Measurements from ENCODE around the gene ARMH4. TPM values are rescaled to one million over a fixed set of nuclear protein-coding genes. Genes with fewer than 3 reads are reported as not detected.

The ARMH4 gene, protein sequence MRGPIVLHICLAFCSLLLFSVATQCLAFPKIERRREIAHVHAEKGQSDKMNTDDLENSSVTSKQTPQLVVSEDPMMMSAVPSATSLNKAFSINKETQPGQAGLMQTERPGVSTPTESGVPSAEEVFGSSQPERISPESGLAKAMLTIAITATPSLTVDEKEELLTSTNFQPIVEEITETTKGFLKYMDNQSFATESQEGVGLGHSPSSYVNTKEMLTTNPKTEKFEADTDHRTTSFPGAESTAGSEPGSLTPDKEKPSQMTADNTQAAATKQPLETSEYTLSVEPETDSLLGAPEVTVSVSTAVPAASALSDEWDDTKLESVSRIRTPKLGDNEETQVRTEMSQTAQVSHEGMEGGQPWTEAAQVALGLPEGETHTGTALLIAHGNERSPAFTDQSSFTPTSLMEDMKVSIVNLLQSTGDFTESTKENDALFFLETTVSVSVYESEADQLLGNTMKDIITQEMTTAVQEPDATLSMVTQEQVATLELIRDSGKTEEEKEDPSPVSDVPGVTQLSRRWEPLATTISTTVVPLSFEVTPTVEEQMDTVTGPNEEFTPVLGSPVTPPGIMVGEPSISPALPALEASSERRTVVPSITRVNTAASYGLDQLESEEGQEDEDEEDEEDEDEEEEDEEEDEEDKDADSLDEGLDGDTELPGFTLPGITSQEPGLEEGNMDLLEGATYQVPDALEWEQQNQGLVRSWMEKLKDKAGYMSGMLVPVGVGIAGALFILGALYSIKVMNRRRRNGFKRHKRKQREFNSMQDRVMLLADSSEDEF
- 1.6 and 3.9 TPM in 2 replicates for total RNA-seq

DNA sequence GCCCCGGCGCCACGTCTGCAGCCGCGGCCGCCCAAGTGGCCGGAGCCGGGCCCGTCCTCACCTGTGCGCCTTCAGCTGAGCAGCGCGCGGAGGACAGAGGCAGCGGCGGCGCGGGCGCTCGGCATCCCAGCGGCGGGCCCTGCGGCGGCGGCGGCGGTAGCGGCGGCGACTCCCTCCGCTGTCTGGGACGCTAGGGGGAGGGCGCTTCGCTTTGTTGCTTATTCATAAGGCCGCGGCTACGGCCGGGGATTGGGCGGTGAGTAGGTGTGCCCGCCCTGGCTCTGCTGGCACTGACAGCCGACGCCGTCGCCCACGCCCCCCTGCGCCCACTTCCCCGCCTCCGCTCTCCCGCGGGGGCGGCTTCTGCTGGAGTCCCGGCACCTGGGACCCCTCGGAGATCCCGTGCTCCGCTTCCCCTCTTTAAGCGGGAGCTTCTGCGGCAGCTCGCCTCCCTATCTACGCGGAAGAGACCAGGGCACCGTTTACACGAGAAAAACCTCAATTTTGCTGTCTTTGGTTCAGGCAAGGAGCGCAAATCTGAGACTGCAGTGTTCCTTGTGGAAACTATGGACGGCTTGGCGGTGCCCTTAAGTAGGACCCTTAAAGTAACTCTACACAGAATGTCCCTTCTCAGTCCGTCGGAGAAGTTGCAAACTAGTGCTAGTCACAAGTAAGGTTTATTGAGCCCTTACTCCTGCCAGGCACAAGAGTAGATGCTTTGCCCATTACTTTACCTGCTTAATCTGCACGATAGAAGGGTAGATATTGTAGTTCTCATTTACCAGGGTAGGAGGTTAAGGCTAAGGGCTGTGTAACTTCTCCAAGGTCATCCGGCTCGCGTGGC is at the start of gene ARMH4:
TSS of gene ARMH4 (minus strand) at position 200 of the 844 bp plus-strand sequence. CDS start 12,855 bp downstream, outside the sequence.

DNA sequence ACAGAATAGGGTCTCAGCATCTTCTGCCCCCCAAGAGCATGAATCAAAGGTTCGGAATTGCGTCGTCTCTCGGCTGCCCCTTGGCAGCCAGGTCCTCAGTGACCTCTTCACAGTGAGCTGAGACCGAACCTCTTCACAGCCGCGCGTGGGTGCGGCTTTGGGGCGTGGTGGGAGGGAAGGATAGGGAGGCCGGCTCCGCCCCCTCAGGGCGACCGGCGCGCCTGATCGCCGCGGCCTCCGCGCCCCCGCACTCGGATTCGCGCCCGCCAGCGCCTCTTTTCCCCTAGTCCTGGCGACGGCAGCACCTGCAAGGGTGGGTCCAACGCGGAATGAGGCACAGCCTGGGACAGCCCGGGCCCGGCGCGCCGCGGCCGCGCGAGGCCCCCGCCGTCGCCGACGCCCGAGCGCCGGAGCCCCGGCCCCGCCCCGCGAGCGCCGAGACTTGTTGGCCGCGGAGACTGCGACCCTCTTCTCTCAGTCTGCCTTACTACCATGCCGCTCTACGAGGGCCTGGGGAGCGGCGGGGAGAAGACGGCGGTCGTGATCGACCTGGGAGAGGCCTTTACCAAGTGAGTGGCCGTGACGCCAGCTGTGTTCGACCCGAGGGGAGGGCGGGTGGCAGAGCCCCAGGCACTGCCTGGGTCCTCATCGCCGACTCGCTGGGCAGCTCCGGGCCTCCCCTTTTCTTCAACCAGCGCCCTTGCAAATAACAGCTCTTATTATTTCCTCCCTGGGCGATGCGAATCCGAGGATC is 47.9 kb upstream of the ARMH4 start, which contains the start of gene ACTR10:
TSS of gene ACTR10 (plus strand) at position 424 of the 754 bp plus-strand sequence. CDS start at position 493, 69 bp downstream.

Other genes starting within 250 kb of the ARMH4 start
- 54.6 and 55.3 TPM in 2 replicates for gene ACTR10, start 47.9 kb upstream of the ARMH4 start, total RNA-seq
- gene PSMA3, start 92.6 kb upstream of the ARMH4 start, total RNA-seq: 80.3 and 85.2 TPM in 2 replicates
- gene ARID4A, start 146.3 kb upstream of the ARMH4 start, total RNA-seq: 2.6 and 5.4 TPM in 2 replicates
- not detected in 2 replicates for gene TOMM20L, start 243.7 kb upstream of the ARMH4 start, total RNA-seq